Measurements from ENCODE around the gene CALHM2.

CALHM2 gene

GRCh38 chr10:103476046-103476768 lies 24.0 kb upstream of the CALHM2 start:
- DNase-seq (ENCODE audit: low read depth in 2 of 2), result no peak

GRCh38 chr10:103475437-103475836 lies 23.3 kb upstream of the CALHM2 start:
- no peak for DNase-seq (ENCODE audit: low read depth in 2 of 2)

GRCh38 chr10:103474077-103474476 lies 21.9 kb upstream of the CALHM2 start:
- DNase-seq (ENCODE audit: low read depth in 2 of 2), result no peak

DNA sequence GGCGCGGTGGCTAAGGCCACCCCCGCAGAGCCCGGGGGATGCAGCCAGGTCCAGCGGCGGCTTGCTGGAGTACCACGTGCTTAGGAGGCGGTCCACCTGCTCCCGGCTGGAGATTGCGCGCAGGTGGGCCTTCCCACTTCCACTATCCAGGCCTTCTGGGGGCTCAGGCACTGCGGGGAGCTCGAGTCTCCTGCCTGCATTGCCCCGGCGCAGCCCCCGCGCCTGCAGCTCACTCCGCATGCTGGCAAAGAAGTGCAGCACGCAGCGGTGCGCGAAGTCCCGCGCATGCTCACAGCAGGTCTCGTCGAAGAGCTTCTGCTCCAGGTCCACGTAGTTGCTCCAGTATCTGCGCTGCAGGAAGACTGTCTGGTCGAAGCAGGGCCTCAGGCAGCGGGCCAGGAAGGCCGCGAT lies 21.1 kb upstream of the CALHM2 start:
- no peak for DNase-seq (ENCODE audit: low read depth in 2 of 2)

DNA sequence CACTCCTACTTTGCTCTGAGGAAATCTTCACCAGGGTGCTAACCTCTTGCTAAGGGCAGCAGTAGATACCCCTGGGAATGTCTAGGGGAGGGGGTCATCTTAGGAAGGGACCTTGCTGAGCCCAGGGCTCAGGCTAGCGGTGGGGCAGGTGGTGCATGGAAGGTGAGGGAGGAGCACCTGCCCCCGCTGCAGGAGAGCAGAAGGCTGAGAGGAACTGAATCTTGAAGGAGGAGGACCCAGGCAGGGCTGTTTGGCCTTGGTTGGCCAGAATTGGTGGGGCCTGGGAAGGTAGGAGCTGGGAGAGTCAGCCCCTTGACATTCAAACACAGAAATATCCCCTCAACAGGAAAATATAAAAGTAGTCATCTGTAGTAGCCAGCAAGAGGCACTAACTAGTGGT lies 19.8 kb upstream of the CALHM2 start:
- DNase-seq (ENCODE audit: low read depth in 2 of 2), result no peak

DNA sequence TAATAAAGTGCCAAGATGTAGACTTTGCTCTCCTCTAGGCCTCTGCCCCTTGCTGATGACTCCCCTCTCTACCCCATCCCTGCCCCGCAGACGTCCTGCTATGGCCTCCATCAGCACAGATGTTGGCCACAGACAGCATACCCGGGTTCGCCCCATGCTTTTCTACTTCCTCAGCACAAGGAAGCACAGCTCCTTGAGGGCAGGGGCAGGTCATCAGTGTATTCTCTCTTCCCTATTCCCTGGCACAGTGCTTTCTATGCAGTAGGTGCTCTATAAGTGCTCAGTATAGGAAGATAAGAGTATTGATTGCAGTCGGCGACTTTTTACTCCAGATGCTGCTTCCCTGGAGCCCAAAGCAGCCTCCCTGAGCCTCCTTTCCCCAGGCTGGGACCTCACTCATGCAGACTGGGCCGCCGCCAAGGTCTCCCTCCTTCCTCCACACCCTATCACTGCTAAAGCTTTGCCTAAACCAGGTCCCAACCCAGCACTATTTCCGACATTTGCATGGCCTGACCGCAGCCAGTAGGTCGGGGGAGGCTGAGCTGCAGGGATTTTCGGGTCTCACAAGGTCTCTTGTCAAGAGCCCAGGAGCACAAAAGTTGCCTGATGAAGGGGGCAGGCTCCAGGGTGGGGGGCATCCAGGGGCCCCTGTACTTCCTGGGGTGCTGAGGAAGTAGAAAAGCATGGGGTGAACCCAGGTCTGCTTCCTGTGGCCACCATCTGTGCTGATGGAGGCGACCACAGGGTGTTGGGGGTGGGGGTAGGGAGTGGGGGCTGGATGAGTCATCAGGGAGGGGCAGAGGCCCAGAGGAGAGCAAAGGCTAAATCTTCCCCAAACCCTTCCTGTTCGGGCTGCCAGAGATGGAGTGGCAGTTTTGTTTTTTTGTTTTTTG lies 18.8 kb upstream of the CALHM2 start:
- DNase-seq (ENCODE audit: low read depth in 2 of 2), result peak; percentile 46 to 52

- DNase-seq (ENCODE audit: low read depth in 2 of 2), result no peak
Observed at GRCh38 chr10:103469201-103469600, 17.0 kb upstream of the CALHM2 start.

DNA sequence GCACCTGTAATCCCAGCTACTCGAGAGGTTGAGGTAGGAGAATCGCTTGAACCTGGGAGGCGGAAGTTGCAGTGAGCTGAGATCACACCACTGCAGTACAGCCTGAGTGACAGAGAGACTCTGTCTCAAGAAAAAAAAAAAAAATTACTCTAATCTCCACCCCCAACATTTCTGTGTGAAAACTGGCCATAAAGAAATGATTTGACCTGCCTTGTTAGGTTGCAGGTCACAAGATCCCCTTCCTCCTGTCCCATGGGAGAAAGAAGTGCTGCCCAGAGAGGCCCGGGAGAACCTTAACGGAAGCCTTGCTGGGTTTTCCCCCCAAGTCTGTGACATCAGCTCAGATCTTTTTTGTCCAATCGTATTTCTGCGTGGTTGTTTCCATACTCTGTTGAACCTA lies 15.2 kb upstream of the CALHM2 start:
- no peak for DNase-seq (ENCODE audit: low read depth in 2 of 2)

- no peak for DNase-seq (ENCODE audit: low read depth in 2 of 2)
Observed at GRCh38 chr10:103466734-103467133, 14.6 kb upstream of the CALHM2 start.

GRCh38 chr10:103465411-103466179 lies 13.4 kb upstream of the CALHM2 start:
- no peak for DNase-seq (ENCODE audit: low read depth in 2 of 2)

- DNase-seq (ENCODE audit: low read depth in 2 of 2), result no peak
Observed at GRCh38 chr10:103463499-103463898, 11.3 kb upstream of the CALHM2 start.

- no peak for DNase-seq (ENCODE audit: low read depth in 2 of 2)
Observed at GRCh38 chr10:103459615-103460014, 7.4 kb upstream of the CALHM2 start.

- DNase-seq (ENCODE audit: low read depth in 2 of 2), result no peak
Observed at GRCh38 chr10:103458720-103459119, 6.5 kb upstream of the CALHM2 start, which contains the start of gene CALHM1. CALHM1 (minus strand) TSS chr10:103458900; CDS start chr10:103458751, 149 bp downstream.

- no peak for DNase-seq (ENCODE audit: low read depth in 2 of 2)
Observed at GRCh38 chr10:103457896-103458583, 5.9 kb upstream of the CALHM2 start.

DNA sequence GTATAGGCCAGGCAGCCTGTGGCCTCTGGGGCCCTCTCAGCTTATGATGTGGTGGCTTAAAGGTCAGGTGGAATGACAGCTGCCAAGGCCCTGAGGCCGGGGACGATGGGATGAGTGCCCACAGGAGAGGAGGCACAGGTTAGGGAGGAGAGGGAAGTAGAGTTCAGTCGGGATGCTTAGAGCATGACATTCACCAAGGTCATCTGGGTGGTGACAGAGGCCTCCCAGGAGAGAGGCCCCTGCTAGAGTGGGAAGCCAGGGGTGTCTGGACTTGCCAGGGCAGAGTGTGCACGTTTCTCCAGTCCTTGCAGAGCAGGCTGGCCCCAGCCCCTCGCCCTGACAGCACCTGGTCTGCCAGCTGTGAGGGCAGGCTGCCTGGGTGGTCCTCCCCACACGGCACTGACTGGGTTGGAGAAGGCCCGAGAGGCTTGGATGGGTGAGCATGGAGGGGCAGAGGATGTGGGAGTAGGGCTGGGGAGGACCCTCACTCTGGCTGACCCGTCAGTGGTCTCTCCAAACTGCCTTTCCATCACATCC lies 5.1 kb upstream of the CALHM2 start:
- no peak for DNase-seq (ENCODE audit: low read depth in 2 of 2)

DNA sequence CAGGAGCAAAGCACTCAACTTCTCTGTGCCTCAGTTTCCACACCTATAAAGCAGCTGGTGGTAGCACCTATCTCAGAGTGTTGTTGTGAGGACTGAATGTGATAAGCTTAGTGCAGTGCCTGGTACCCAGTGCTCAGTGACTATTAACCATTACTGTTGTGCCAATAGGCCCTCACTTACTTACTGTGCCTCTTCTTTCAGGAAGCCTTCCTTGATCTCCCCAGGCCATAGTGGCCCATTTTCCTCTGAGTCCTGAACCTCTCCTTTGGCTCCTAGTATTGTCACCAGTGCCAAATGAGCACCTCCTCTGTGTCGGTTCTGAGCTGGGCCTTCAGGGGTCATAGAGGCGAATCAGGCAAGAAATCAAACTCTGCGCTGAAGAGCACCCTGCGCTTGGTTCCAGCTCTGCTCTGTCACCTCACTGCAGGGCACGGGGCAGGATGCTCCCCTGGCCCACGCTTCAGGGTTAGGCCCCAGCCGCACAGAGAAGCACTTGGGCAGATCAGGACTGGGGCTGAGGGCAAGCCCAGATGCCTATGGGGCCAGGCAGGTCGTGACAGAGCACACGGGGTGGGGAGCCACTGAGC lies 4.0 kb upstream of the CALHM2 start:
- DNase-seq (ENCODE audit: low read depth in 2 of 2), result no peak

DNA sequence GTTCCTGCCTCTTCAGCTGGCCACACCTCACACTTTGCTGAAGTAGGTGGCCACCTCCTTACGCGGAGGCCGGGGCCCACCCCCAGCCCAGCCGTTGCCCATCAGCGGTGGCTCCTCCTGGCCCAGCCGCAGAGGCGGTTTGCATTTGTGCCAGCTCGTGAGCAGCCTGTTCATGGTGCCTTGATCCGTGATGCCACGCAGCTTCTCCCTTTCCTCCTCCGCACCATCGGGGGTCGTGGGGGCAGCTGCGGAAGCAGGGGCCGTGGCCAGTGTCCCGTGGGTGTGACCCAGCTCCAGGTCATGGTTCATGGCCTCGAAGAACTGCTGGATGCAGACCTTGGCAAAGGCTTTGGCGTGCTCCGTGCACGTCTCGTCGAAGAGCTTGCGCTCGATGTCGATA lies 3.1 kb upstream of the CALHM2 start:
- no peak for DNase-seq (ENCODE audit: low read depth in 2 of 2)

DNA sequence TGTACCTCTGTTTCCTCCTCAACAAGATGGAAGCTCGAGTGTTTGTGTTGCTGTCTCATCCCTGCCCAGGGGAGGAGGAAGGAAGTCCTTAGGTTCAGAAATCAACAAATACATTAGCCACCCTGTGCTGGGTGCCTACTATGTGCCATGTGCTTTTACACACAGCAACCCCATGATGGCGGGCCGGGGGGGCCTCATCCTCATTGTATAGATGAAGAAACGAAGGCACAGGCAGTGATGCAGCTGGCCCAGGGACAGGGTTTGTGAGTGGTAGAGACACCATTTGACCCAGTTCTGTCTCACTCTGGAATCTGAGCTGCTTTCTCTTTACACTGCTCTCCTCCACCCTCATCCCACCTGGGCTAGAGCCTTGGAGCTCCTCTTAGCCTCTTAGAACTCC lies 1.9 kb upstream of the CALHM2 start:
- no peak for DNase-seq (ENCODE audit: low read depth in 2 of 2)

DNA sequence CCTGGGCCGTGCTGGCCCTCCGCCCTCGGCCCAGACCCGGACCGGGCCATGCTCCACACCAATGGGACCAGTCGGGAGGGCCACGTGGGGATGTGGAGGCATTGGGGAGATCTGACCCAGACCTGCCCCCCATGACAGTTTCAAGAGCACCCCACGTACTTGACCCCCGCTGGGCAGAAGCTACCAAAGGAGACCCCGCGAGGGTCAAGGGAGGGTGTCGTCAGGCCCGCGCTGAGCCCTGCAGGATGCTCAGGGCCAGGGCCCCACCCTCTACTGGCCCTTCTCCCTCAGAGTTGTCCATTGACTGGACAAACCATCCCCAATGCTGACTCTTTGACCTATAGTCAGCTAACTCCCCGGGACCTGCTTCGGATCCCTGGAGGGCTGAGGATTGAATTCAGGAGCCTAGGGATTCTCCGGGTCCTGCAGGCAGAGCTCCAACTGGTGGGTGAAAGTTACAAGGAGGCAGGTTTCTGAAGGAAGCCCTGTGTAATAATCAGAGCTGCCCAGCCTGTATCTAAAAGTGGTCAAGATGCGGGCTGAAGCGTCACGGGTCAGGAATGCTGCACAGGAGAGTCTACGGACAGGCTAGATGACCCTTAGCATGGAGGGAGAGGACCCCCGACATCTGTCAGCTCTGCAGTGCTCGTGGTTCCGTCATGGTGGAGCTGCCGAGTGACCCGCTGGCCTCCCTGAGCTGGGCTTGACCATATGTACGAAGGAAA lies 498 bp upstream of the CALHM2 start:
- no peak for DNase-seq (ENCODE audit: low read depth in 2 of 2)

DNA sequence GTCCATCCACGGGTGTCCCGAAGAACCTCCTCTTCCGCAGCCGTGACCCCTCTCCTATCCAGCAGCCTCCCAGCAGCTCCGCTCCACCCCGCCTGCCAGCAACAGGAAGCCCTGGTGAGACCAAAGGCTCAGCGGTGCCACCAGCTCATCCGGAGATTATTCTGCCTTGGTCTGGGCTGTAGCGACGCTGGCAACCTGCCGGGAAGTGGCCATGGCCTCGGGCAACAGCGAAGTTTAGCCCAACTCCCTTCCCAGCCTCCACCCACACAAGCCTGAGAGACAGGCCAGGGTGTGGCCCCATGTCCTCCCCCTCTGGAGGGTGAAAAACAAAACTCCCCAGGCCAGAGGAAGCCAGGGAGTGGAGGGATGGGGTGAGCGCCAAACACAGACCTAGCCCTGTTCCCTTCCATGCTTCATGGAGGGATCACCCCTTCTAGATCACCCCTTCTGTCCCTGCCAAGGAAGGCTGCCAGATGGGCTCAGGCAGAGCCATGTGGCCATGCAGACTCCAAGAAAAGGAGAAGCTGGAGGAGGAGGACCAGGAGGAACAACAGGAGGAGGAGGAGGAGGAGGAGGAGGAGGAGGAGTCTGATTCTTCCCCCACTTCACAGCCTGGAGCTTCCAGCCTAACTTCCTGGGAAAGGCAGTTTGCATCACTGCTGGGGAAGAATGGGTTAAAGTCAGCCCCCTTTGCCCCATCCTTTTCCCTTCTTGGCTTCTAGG lies 918 bp downstream of the CALHM2 start:
- DNase-seq (ENCODE audit: low read depth in 2 of 2), result no peak
